ENCODE data around the gene NME9.

The NME9 gene

GRCh38 chr3:138265745-138266144 is 63.9 kb downstream of the NME9 start:
- Histone ChIP-seq H2BK15ac (ENCODE audit: low read depth, poor library complexity, severe bottlenecking) (no peak overlapping the region), H3K9me3 (ENCODE audit: control insufficient read depth, low read length) (no peaks in the 10 kb centered on the region), H3K14ac (ENCODE audit: low read length in 2 of 2) (no peak overlapping the region), H4K8ac (ENCODE audit: low read length) (no peak overlapping the region), H3K4ac (ENCODE audit: low read depth in 1 of 2, low read length in 2 of 2) (no peak overlapping the region), H3K23ac (ENCODE audit: low read length in 2 of 2) (no peak overlapping the region), H2AK5ac (ENCODE audit: low read length, severe bottlenecking) (no peak overlapping the region), H3K4me2 (ENCODE audit: low read length, poor library complexity, severe bottlenecking) (no peak overlapping the region), H3K79me1 (replicated peaks; ENCODE audit: low read length, poor library complexity, severe bottlenecking) (peaks cover 3% of the 10 kb centered on the region), H3K18ac (ENCODE audit: low read depth in 1 of 2, low read length in 2 of 2) (no peak overlapping the region), H4K91ac (ENCODE audit: low read length) (no peak overlapping the region), H3K27me3 (ENCODE audit: control insufficient read depth in 1 of 2, insufficient read depth in 1 of 2, low read length in 2 of 2) (no peaks in the 10 kb centered on the region), H3K27ac (ENCODE audit: low read length, poor library complexity, severe bottlenecking) (no peak overlapping the region), H3K9ac (ENCODE audit: low read length) (no peak overlapping the region), H3K4me1 (ENCODE audit: control insufficient read depth, insufficient read depth, low read depth, low read length) (no peaks in the 10 kb centered on the region), H2BK12ac (ENCODE audit: low read length in 2 of 2) (no peak overlapping the region), H3K36me3 (ENCODE audit: control insufficient read depth in 1 of 2, insufficient read depth in 2 of 2, low read depth in 1 of 2, low read length in 2 of 2) (peaks cover 3 to 48% of the 10 kb centered on the region in 2 experiments), H2BK5ac (ENCODE audit: low read depth, low read length, poor library complexity, severe bottlenecking) (no peak overlapping the region), H2AFZ (ENCODE audit: low read depth, low read length) (no peak overlapping the region), H2BK120ac (ENCODE audit: low read depth, low read length) (no peak overlapping the region), H3K4me3 (ENCODE audit: insufficient read depth in 1 of 2, low read depth in 1 of 2, low read length in 2 of 2) (no peak overlapping the region)
- no peak for DNase-seq
- WGBS, result 93% methylated on average over 1 of the region's 1 CpG

- Histone ChIP-seq H2AFZ (ENCODE audit: low read depth, low read length) (no peak overlapping the region), H2AK5ac (ENCODE audit: low read length, severe bottlenecking) (no peak overlapping the region), H3K14ac (ENCODE audit: low read length in 2 of 2) (no peak overlapping the region), H2BK5ac (ENCODE audit: low read depth, low read length, poor library complexity, severe bottlenecking) (no peak overlapping the region), H3K9me3 (ENCODE audit: control insufficient read depth, low read length) (no peaks in the 10 kb centered on the region), H3K18ac (ENCODE audit: low read depth in 1 of 2, low read length in 2 of 2) (no peak overlapping the region), H3K9ac (ENCODE audit: low read length) (no peak overlapping the region), H3K79me1 (replicated peaks; ENCODE audit: low read length, poor library complexity, severe bottlenecking) (peaks cover 5% of the 10 kb centered on the region), H3K27ac (ENCODE audit: low read length, poor library complexity, severe bottlenecking) (no peak overlapping the region), H4K91ac (ENCODE audit: low read length) (no peak overlapping the region), H3K27me3 (ENCODE audit: control insufficient read depth in 1 of 2, insufficient read depth in 1 of 2, low read length in 2 of 2) (no peaks in the 10 kb centered on the region), H2BK15ac (ENCODE audit: low read depth, poor library complexity, severe bottlenecking) (no peak overlapping the region), H3K4me2 (ENCODE audit: low read length, poor library complexity, severe bottlenecking) (no peak overlapping the region), H2BK120ac (ENCODE audit: low read depth, low read length) (no peak overlapping the region), H3K4ac (ENCODE audit: low read depth in 1 of 2, low read length in 2 of 2) (no peak overlapping the region), H2BK12ac (ENCODE audit: low read length in 2 of 2) (no peak overlapping the region), H4K8ac (ENCODE audit: low read length) (no peak overlapping the region), H3K4me1 (ENCODE audit: control insufficient read depth, insufficient read depth, low read depth, low read length) (no peaks in the 10 kb centered on the region), H3K36me3 (ENCODE audit: control insufficient read depth in 1 of 2, insufficient read depth in 2 of 2, low read depth in 1 of 2, low read length in 2 of 2) (peaks cover 3 to 48% of the 10 kb centered on the region in 2 experiments), H3K4me3 (ENCODE audit: insufficient read depth in 1 of 2, low read depth in 1 of 2, low read length in 2 of 2) (no peak overlapping the region), H3K23ac (ENCODE audit: low read length in 2 of 2) (no peak overlapping the region)
- no peak for DNase-seq
- WGBS, result 73% methylated on average over 2 of the region's 2 CpGs
Observed at GRCh38 chr3:138263104-138263503, 66.5 kb downstream of the NME9 start.

GRCh38 chr3:138260611-138261010 is 69.0 kb downstream of the NME9 start:
- no peak for DNase-seq
- H3K4me2 ChIP-seq (ENCODE audit: low read length, poor library complexity, severe bottlenecking), result no peak overlapping the region
- H3K18ac ChIP-seq (ENCODE audit: low read depth in 1 of 2, low read length in 2 of 2), result no peak overlapping the region
- H3K79me1 ChIP-seq (replicated peaks; ENCODE audit: low read length, poor library complexity, severe bottlenecking), result peaks cover 5% of the 10 kb centered on the region
- no peak overlapping the region for H3K27ac ChIP-seq (ENCODE audit: low read length, poor library complexity, severe bottlenecking)
- H4K91ac ChIP-seq (ENCODE audit: low read length), result no peak overlapping the region
- H3K27me3 ChIP-seq (ENCODE audit: control insufficient read depth in 1 of 2, insufficient read depth in 1 of 2, low read length in 2 of 2), result no peaks in the 10 kb centered on the region
- H2AK5ac ChIP-seq (ENCODE audit: low read length, severe bottlenecking), result no peak overlapping the region
- no peak overlapping the region for H2AFZ ChIP-seq (ENCODE audit: low read depth, low read length)
- WGBS, result 77% methylated on average over 1 of the region's 1 CpG
- H3K9me3 ChIP-seq (ENCODE audit: control insufficient read depth, low read length), result no peaks in the 10 kb centered on the region
- H3K14ac ChIP-seq (ENCODE audit: low read length in 2 of 2), result no peak overlapping the region
- peaks cover 0 to 30% of the 10 kb centered on the region in 2 experiments for H3K36me3 ChIP-seq (ENCODE audit: control insufficient read depth in 1 of 2, insufficient read depth in 2 of 2, low read depth in 1 of 2, low read length in 2 of 2)
- H3K4ac ChIP-seq (ENCODE audit: low read depth in 1 of 2, low read length in 2 of 2), result no peak overlapping the region
- no peak overlapping the region for H2BK12ac ChIP-seq (ENCODE audit: low read length in 2 of 2)
- H3K4me1 ChIP-seq (ENCODE audit: control insufficient read depth, insufficient read depth, low read depth, low read length), result no peaks in the 10 kb centered on the region
- H2BK5ac ChIP-seq (ENCODE audit: low read depth, low read length, poor library complexity, severe bottlenecking), result no peak overlapping the region
- no peak overlapping the region for H3K23ac ChIP-seq (ENCODE audit: low read length in 2 of 2)
- no peak overlapping the region for H4K8ac ChIP-seq (ENCODE audit: low read length)
- H3K9ac ChIP-seq (ENCODE audit: low read length), result no peak overlapping the region
- no peak overlapping the region for H2BK15ac ChIP-seq (ENCODE audit: low read depth, poor library complexity, severe bottlenecking)
- H2BK120ac ChIP-seq (ENCODE audit: low read depth, low read length), result no peak overlapping the region
- H3K4me3 ChIP-seq (ENCODE audit: insufficient read depth in 1 of 2, low read depth in 1 of 2, low read length in 2 of 2), result no peak overlapping the region

- Histone ChIP-seq H3K27me3 (ENCODE audit: control insufficient read depth in 1 of 2, insufficient read depth in 1 of 2, low read length in 2 of 2) (no peaks in the 10 kb centered on the region), H2BK5ac (ENCODE audit: low read depth, low read length, poor library complexity, severe bottlenecking) (no peak overlapping the region), H3K4me1 (ENCODE audit: control insufficient read depth, insufficient read depth, low read depth, low read length) (peaks cover 1% of the 10 kb centered on the region), H3K4me2 (ENCODE audit: low read length, poor library complexity, severe bottlenecking) (no peak overlapping the region), H3K4ac (ENCODE audit: low read depth in 1 of 2, low read length in 2 of 2) (no peak overlapping the region), H3K4me3 (ENCODE audit: insufficient read depth in 1 of 2, low read depth in 1 of 2, low read length in 2 of 2) (no peak overlapping the region), H4K8ac (ENCODE audit: low read length) (no peak overlapping the region), H3K36me3 (ENCODE audit: control insufficient read depth in 1 of 2, insufficient read depth in 2 of 2, low read depth in 1 of 2, low read length in 2 of 2) (peaks cover 0 to 21% of the 10 kb centered on the region in 2 experiments), H3K23ac (ENCODE audit: low read length in 2 of 2) (no peak overlapping the region), H3K9me3 (ENCODE audit: control insufficient read depth, low read length) (no peaks in the 10 kb centered on the region), H2BK15ac (ENCODE audit: low read depth, poor library complexity, severe bottlenecking) (no peak overlapping the region), H3K27ac (ENCODE audit: low read length, poor library complexity, severe bottlenecking) (no peak overlapping the region), H3K18ac (ENCODE audit: low read depth in 1 of 2, low read length in 2 of 2) (no peak overlapping the region), H2AFZ (ENCODE audit: low read depth, low read length) (no peak overlapping the region), H2BK120ac (ENCODE audit: low read depth, low read length) (no peak overlapping the region), H2AK5ac (ENCODE audit: low read length, severe bottlenecking) (no peak overlapping the region), H3K79me1 (replicated peaks; ENCODE audit: low read length, poor library complexity, severe bottlenecking) (peaks cover 6% of the 10 kb centered on the region), H3K14ac (ENCODE audit: low read length in 2 of 2) (no peak overlapping the region), H2BK12ac (ENCODE audit: low read length in 2 of 2) (no peak overlapping the region), H3K9ac (ENCODE audit: low read length) (no peak overlapping the region), H4K91ac (ENCODE audit: low read length) (no peak overlapping the region)
- no peak for DNase-seq
- WGBS, result 93% methylated on average over 4 of the region's 4 CpGs
Observed at GRCh38 chr3:138259126-138259525, 70.5 kb downstream of the NME9 start.
